Measurements from ENCODE around the gene KNG1.

DNA sequence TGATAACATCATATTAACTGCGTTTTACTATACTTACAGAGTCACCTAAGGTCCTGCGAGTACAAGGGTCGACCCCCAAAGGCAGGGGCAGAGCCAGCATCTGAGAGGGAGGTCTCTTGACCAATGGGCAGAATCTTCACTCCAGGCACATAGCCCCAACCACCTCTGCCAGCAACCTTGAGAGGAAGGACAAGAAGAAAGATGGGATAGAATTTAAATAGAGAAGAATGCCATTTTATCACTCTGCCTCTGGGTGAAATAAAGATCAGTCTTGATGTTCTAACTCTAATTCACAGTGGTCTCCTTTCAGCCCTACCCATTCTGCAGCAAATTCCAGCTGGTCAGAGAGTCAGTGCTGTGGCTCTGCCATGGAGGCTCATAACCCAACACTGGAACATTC lies 26.5 kb downstream of the KNG1 start:
- TF ChIP-seq, protein P1, sequence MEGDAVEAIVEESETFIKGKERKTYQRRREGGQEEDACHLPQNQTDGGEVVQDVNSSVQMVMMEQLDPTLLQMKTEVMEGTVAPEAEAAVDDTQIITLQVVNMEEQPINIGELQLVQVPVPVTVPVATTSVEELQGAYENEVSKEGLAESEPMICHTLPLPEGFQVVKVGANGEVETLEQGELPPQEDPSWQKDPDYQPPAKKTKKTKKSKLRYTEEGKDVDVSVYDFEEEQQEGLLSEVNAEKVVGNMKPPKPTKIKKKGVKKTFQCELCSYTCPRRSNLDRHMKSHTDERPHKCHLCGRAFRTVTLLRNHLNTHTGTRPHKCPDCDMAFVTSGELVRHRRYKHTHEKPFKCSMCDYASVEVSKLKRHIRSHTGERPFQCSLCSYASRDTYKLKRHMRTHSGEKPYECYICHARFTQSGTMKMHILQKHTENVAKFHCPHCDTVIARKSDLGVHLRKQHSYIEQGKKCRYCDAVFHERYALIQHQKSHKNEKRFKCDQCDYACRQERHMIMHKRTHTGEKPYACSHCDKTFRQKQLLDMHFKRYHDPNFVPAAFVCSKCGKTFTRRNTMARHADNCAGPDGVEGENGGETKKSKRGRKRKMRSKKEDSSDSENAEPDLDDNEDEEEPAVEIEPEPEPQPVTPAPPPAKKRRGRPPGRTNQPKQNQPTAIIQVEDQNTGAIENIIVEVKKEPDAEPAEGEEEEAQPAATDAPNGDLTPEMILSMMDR (IDR thresholded peaks at IDR 0.05) = no peak
- TF ChIP-seq POLR2A (IDR thresholded peaks at IDR 0.05) = no peak

Data from transverse colon (tissue), 3 donors.